Fibroblast of lung (primary cell): Measurements from ENCODE around the gene CFAP46. TPM values are rescaled to one million over a fixed set of nuclear protein-coding genes. Genes with fewer than 3 reads are reported as not detected.

ENCODE experiments used
- DNase-seq, 2 donors: peaks; one replicate each; pipeline versions ENCODE4 v3.0.0 to v3.0.0-alpha.2; 2010; ENCODE audit warnings: low read depth in 2 of 2
- H2AFZ ChIP-seq: 2 replicates; pipeline ENCODE4 v1.5.1; 2012; ENCODE audit warnings: low read length, control low read depth, inconsistent platforms
- H3K27ac ChIP-seq: 2 replicates; pipeline ENCODE4 v1.5.1; 2011; ENCODE audit warnings: low read length, control low read depth; ENCODE audit not compliant: insufficient read depth
- H3K27me3 ChIP-seq: 2 replicates; pipeline ENCODE4 v1.5.1; 2011; ENCODE audit warnings: mild to moderate bottlenecking, low read length; ENCODE audit not compliant: control insufficient read depth, insufficient read depth
- H3K36me3 ChIP-seq: 2 replicates; pipeline ENCODE4 v1.5.1; 2011; ENCODE audit warnings: low read length; ENCODE audit not compliant: control insufficient read depth, insufficient read depth
- H3K4me1 ChIP-seq: 2 replicates; pipeline ENCODE4 v1.5.1; 2011; ENCODE audit warnings: low read length; ENCODE audit not compliant: control insufficient read depth, insufficient read depth; ENCODE audit errors: extremely low read depth
- H3K4me2 ChIP-seq: 2 replicates; pipeline ENCODE4 v1.5.1; 2011; ENCODE audit warnings: low read length, control low read depth; ENCODE audit not compliant: insufficient read depth; ENCODE audit errors: extremely low read depth
- H3K4me3 ChIP-seq, 4 experiments: fragments of 200-600 bp in 1 of 4; sonication (generic) in 1 of 4; replicated peaks in 1 of 4; 2 replicates each; pipeline ENCODE4 v1.5.1; 2011 to 2016; ENCODE audit warnings: low read length in 4 of 4, low read depth in 3 of 4, mild to moderate bottlenecking in 3 of 4, control low read depth in 2 of 4, inconsistent platforms in 1 of 4, mixed read lengths in 1 of 4; ENCODE audit not compliant: insufficient read depth in 1 of 4; ENCODE audit errors: control extremely low read depth in 1 of 4
- H3K79me2 ChIP-seq: 2 replicates; pipeline ENCODE4 v1.5.1; 2012; ENCODE audit warnings: mild to moderate bottlenecking, low read length, inconsistent platforms; ENCODE audit not compliant: control insufficient read depth, insufficient read depth
- H3K9ac ChIP-seq: 2 replicates; pipeline ENCODE4 v1.5.1; 2011; ENCODE audit warnings: mild to moderate bottlenecking, low read length, control low read depth; ENCODE audit not compliant: insufficient read depth
- H3K9me3 ChIP-seq: 2 replicates; pipeline ENCODE4 v1.5.1; 2012; ENCODE audit warnings: low read depth, low read length; ENCODE audit not compliant: control insufficient read depth, insufficient read depth
- H4K20me1 ChIP-seq: 2 replicates; pipeline ENCODE4 v1.5.1; 2011; ENCODE audit warnings: low read length; ENCODE audit not compliant: control insufficient read depth, insufficient read depth; ENCODE audit errors: extremely low read depth
- CTCF ChIP-seq, 2 donors: IDR thresholded peaks in 1 of 2; conservative IDR thresholded peaks in 1 of 2; 1 replicate in 1 of 2; 2 replicates in 1 of 2; pipeline ENCODE4 v1.5.1; 2011 to 2012; ENCODE audit warnings: low read length in 2 of 2, control low read depth in 1 of 2, inconsistent platforms in 1 of 2, low read depth in 1 of 2, mild to moderate bottlenecking in 1 of 2
- EZH2 ChIP-seq: IDR thresholded peaks from 2 replicates; pipeline ENCODE4 v1.5.1; 2012; ENCODE audit warnings: low read length, control low read depth, mild to moderate bottlenecking; ENCODE audit errors: missing control alignments
- polyA plus RNA-seq, 2 donors: library from polyadenylated mRNA; depleted of rRNA in 1 of 2; stranded (reverse) in 1 of 2; unstranded in 1 of 2; fragments of >200 nt; gene quantifications; 2 replicates each; pipeline ENCODE4 v1.2.1, GENCODE V29; 2011 to 2012; ENCODE audit warnings: missing spikeins in 1 of 2
- total RNA-seq: library from RNA; depleted of rRNA; stranded (reverse); fragments of >200 nt; gene quantifications from 2 replicates; pipeline ENCODE4 v1.2.1, GENCODE V29; 2014

CFAP46 gene
- total and polyA plus RNA-seq, 2 donors (not counting 1 experiment from before 2014, with no cell fraction given), result 0.25 to 0.66 TPM

- Histone ChIP-seq H4K20me1 (no peaks in the 10 kb centered on the region), H3K9me3 (no peaks in the 10 kb centered on the region), H3K4me3 (no peak overlapping the region), H3K9ac (no peak overlapping the region), H3K4me1 (no peaks in the 10 kb centered on the region), H3K27ac (no peak overlapping the region), H3K4me2 (no peak overlapping the region), H3K79me2 (no peaks in the 10 kb centered on the region), H3K27me3 (no peaks in the 10 kb centered on the region), H2AFZ (no peak overlapping the region), H3K36me3 (no peaks in the 10 kb centered on the region)
- TF ChIP-seq EZH2, result no peak
- no peak for TF ChIP-seq CTCF (conservative IDR thresholded peaks at IDR 0.05 in 1 of 2, IDR thresholded peaks at IDR 0.05 in 1 of 2; ENCODE audit: low read depth in 1 of 2, low read length in 2 of 2)
- DNase-seq, result no peak
Observed at GRCh38 chr10:132860532-132860931, 81.8 kb downstream of the CFAP46 start.

- Histone ChIP-seq H3K4me1 (no peaks in the 10 kb centered on the region), H2AFZ (no peak overlapping the region), H3K36me3 (no peaks in the 10 kb centered on the region), H3K27ac (no peak overlapping the region), H3K79me2 (no peaks in the 10 kb centered on the region), H3K27me3 (no peaks in the 10 kb centered on the region), H3K4me3 (no peak overlapping the region), H3K4me2 (no peak overlapping the region), H3K9ac (no peak overlapping the region), H4K20me1 (no peaks in the 10 kb centered on the region), H3K9me3 (no peaks in the 10 kb centered on the region)
- DNase-seq, result no peak
- no peak for TF ChIP-seq CTCF (conservative IDR thresholded peaks at IDR 0.05 in 1 of 2, IDR thresholded peaks at IDR 0.05 in 1 of 2; ENCODE audit: low read depth in 1 of 2, low read length in 2 of 2)
- no peak for TF ChIP-seq EZH2
Observed at GRCh38 chr10:132859084-132859855, 83.1 kb downstream of the CFAP46 start.

- no peak overlapping the region for H3K27ac ChIP-seq
- H2AFZ ChIP-seq, result no peak overlapping the region
- TF ChIP-seq CTCF (conservative IDR thresholded peaks at IDR 0.05 in 1 of 2, IDR thresholded peaks at IDR 0.05 in 1 of 2; ENCODE audit: low read depth in 1 of 2, low read length in 2 of 2), result no peak
- TF ChIP-seq EZH2, result no peak
- H3K27me3 ChIP-seq, result no peaks in the 10 kb centered on the region
- H3K4me3 ChIP-seq, result no peak overlapping the region
- no peak overlapping the region for H3K4me2 ChIP-seq
- H3K36me3 ChIP-seq, result no peaks in the 10 kb centered on the region
- no peaks in the 10 kb centered on the region for H3K4me1 ChIP-seq
- no peaks in the 10 kb centered on the region for H3K9me3 ChIP-seq
- no peak overlapping the region for H3K9ac ChIP-seq
- no peak for DNase-seq
- H3K79me2 ChIP-seq, result no peaks in the 10 kb centered on the region
- no peaks in the 10 kb centered on the region for H4K20me1 ChIP-seq
Observed at GRCh38 chr10:132858121-132859081, 84.0 kb downstream of the CFAP46 start.
